Fibroblast of villous mesenchyme (primary cell): ENCODE data around the gene EEF2KMT. TPM values are rescaled to one million over a fixed set of nuclear protein-coding genes. Genes with fewer than 3 reads are reported as not detected.
"Not testable (repeated sequence)": the region's sequence is repeated elsewhere in the genome, so short reads cannot be mapped to it uniquely, and the experiment has no call there.

Source experiments
- DNase-seq: peaks from one replicate; pipeline ENCODE4 v3.0.0-alpha.2; 2010; ENCODE audit warnings: low read depth
- H3K4me3 ChIP-seq: 2 replicates; pipeline ENCODE4 v1.5.1; 2011; ENCODE audit warnings: low read depth, mild to moderate bottlenecking, low read length
- total RNA-seq: library from RNA; depleted of rRNA; stranded (reverse); fragments of >200 nt; gene quantifications from 2 replicates; pipeline ENCODE4 v1.2.3, GENCODE V29; 2012
- TF ChIP-seq, protein P1 (sequence below): IDR thresholded peaks from 2 replicates; pipeline ENCODE4 v1.5.1; 2012; ENCODE audit warnings: low read depth, mild to moderate bottlenecking, low read length; ENCODE audit not compliant: insufficient read depth

Gene EEF2KMT
- total RNA-seq, 1 donor, result 11.7 TPM

DNA sequence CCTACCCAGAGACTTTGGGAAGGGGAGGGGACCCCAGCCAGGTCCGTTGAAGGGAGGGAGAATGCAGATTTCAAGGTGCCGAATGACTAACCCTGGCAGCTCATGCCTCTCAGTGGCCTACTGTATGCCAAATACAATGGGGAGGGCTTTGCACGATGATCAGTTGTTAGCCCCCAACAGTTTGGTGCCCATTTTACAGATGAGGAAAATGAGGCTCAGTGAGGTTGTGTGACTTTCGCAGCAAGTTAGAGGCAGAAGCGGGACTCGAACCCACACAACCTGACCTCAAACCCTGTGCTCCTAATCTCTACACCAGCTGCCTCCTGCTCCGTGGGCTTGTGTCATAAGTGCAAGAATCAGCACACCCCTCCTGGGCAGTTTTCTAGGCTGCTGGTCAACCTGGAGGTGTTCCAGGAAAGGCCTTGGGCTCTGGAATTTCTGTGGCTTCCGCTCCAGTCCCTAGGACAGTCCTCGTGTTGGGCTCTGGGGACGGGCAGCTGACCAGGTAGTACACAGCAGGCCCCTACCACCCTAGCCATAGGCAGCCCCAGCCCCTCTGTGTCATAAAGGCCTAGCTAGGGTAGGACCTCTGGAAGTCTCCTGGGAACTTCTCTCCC is 52.0 kb downstream of the EEF2KMT start:
- H3K4me3 ChIP-seq, result no peak overlapping the region
- no peak for DNase-seq
- TF ChIP-seq, protein P1, sequence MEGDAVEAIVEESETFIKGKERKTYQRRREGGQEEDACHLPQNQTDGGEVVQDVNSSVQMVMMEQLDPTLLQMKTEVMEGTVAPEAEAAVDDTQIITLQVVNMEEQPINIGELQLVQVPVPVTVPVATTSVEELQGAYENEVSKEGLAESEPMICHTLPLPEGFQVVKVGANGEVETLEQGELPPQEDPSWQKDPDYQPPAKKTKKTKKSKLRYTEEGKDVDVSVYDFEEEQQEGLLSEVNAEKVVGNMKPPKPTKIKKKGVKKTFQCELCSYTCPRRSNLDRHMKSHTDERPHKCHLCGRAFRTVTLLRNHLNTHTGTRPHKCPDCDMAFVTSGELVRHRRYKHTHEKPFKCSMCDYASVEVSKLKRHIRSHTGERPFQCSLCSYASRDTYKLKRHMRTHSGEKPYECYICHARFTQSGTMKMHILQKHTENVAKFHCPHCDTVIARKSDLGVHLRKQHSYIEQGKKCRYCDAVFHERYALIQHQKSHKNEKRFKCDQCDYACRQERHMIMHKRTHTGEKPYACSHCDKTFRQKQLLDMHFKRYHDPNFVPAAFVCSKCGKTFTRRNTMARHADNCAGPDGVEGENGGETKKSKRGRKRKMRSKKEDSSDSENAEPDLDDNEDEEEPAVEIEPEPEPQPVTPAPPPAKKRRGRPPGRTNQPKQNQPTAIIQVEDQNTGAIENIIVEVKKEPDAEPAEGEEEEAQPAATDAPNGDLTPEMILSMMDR, result no peak

- not testable (repeated sequence) for DNase-seq, H3K4me3 ChIP-seq
Observed at GRCh38 chr16:5044581-5044980, 53.0 kb downstream of the EEF2KMT start.

GRCh38 chr16:5044011-5044540 is 53.5 kb downstream of the EEF2KMT start:
- H3K4me3 ChIP-seq, result no peak overlapping the region
- TF ChIP-seq, protein P1, result no peak
- no peak for DNase-seq

- TF ChIP-seq, protein P1, result no peak
- no peak for DNase-seq
- no peak overlapping the region for H3K4me3 ChIP-seq
Observed at GRCh38 chr16:5042574-5043171, 54.9 kb downstream of the EEF2KMT start.

DNA sequence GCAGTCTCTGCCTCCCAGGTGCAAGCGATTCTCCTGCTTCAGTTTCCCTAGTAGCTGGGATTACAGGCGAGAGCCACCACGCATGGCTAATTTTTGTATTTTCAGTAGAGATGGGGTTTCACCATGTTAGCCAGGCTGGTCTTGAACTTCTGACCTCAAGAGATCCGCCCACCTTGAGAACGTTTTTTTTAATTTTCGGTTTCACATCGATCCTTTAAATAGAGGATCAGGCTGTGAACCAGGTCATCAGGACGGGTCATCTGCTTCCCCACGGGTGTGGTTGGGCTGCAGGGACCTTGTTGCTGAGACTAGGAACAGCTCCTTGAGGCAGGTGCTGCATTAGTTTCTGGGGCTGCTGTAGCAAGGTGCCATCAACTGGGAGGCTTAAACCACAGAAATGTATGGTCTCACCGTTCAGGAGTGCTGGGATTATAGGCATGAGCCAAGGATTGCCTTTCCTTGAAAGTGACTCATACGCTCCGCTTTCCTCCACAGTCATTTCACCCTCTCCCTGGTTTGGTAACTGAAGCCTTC is 55.9 kb downstream of the EEF2KMT start:
- TF ChIP-seq, protein P1, result no peak
- H3K4me3 ChIP-seq, result no peak overlapping the region
- DNase-seq, result peak; percentile 45

DNA sequence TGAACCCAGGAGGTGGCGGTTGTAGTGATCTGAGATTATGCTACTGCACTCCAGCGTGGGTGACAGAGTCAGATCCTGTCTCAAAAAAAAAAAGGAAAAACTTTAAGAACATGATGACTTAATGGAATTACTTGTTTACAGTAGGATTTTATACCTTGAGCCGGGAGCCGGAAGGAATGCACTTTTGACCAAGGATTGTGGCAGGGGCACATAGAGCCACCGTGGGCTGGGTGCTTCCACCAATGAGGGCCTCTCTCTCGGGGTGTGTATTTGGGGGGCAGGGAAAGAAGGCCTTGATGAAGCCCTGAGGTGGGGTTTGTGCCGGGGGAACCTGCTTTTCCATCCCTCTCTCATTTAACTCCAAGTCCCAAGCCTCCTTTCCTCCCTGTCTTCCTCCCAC is 57.1 kb downstream of the EEF2KMT start:
- H3K4me3 ChIP-seq, result no peak overlapping the region
- TF ChIP-seq, protein P1, result no peak
- DNase-seq, result no peak
